Measurements from ENCODE around the gene SLC22A31.

DNA sequence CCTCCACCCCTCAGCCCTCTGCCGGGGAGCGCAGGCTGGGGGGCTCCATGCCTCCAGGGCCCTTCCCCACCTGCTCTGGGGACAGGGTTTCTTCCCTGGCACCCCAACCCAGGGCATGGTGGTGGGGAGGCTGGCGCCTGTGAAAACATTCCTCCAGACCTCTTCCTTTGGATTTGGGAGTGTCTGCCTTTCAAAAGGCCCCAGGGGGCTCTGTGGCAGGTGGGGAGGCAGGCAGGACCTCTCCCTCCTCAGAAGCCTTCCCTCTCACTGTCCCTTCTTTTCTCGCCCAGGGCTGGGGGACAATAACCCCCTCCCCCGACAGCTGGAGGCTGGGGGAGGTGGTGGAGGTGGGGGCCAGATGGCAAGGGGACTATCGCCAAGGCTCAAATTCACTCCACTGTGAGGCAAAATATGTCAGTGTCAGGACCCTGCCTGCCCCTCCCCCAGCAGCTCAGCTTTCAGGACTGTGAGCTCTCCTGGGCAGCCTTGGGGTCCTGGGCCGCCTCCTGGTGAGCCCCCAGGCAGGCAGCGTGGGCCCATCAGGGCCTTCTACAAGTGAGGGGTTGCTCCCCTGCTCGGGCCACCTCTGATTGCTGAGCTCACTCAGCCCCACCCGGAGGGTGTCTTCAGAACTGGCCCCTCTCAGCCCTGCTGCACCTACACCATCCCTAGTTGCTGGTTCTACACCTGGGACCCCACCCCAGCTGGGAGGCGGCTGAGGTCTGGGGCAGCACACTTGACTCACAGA, 27.0 kb downstream of the SLC22A31 start:
- TF ChIP-seq CSDC2 (CRISPR knock-in tag; IDR thresholded peaks at IDR 0.05), result no peak
- TF ChIP-seq RARB (CRISPR knock-in tag; IDR thresholded peaks at IDR 0.05), result no peak
